Neural progenitor cell (in vitro differentiated cells): ENCODE data around the gene SEMA6A. TPM values are rescaled to one million over a fixed set of nuclear protein-coding genes. Genes with fewer than 3 reads are reported as not detected.

Experiments used
- DNase-seq: peaks from one replicate; pipeline ENCODE4 v3.0.0-alpha.2; 2016; ENCODE audit warnings: low spot score
- H2AFZ ChIP-seq: fragments of 200-600 bp; sonication (generic); replicated peaks from 2 replicates; pipeline ENCODE4 v1.6.1; 2016; ENCODE audit warnings: antibody characterized with exemption
- H3F3A ChIP-seq: fragments of 200-600 bp; sonication (generic); 2 replicates; pipeline ENCODE4 v1.6.1; 2016; ENCODE audit warnings: antibody characterized with exemption, low read depth
- H3K27ac ChIP-seq: fragments of 200-600 bp; sonication (generic); 2 replicates; pipeline ENCODE4 v1.5.1; 2016; ENCODE audit warnings: mild to moderate bottlenecking
- H3K27me3 ChIP-seq: fragments of 200-600 bp; sonication (generic); 2 replicates; pipeline ENCODE4 v1.6.1; 2016; ENCODE audit warnings: mild to moderate bottlenecking, moderate library complexity
- H3K36me3 ChIP-seq: fragments of 200-600 bp; sonication (generic); 2 replicates; pipeline ENCODE4 v1.5.1; 2016
- H3K4me1 ChIP-seq: fragments of 200-600 bp; sonication (generic); 2 replicates; pipeline ENCODE4 v1.6.1; 2016; ENCODE audit warnings: mixed run types
- H3K4me2 ChIP-seq: fragments of 200-600 bp; sonication (generic); 2 replicates; pipeline ENCODE4 v1.6.1; 2016
- H3K4me3 ChIP-seq: fragments of 200-600 bp; sonication (generic); 2 replicates; pipeline ENCODE4 v1.5.1; 2016
- H3K79me2 ChIP-seq: fragments of 200-600 bp; sonication (generic); 2 replicates; pipeline ENCODE4 v1.6.1; 2016; ENCODE audit warnings: low read depth
- H3K9ac ChIP-seq: fragments of 200-600 bp; sonication (generic); 2 replicates; pipeline ENCODE4 v1.6.1; 2016
- H3K9me3 ChIP-seq: fragments of 200-600 bp; sonication (generic); 2 replicates; pipeline ENCODE4 v1.5.1; 2016; ENCODE audit warnings: low read depth
- H4K20me1 ChIP-seq: fragments of 200-600 bp; sonication (generic); 2 replicates; pipeline ENCODE4 v1.6.1; 2016; ENCODE audit warnings: low read depth
- H3K27ac Mint-ChIP-seq: 3 replicates; pipeline ENCODE4 v1.8.0; 2021; ENCODE audit warnings: mixed read lengths
- H3K27me3 Mint-ChIP-seq: 2 replicates; pipeline ENCODE4 v1.8.0; 2022; ENCODE audit warnings: low read depth, mild to moderate bottlenecking, inconsistent platforms, moderate library complexity, mixed read lengths; ENCODE audit not compliant: insufficient read depth
- H3K36me3 Mint-ChIP-seq: 3 replicates; pipeline ENCODE4 v1.8.0; 2021; ENCODE audit warnings: mixed read lengths
- H3K4me1 Mint-ChIP-seq: 3 replicates; pipeline ENCODE4 v1.8.0; 2021; ENCODE audit warnings: mixed read lengths
- H3K4me3 Mint-ChIP-seq: 3 replicates; pipeline ENCODE4 v1.8.0; 2021; ENCODE audit warnings: mild to moderate bottlenecking, moderate library complexity, mixed read lengths
- H3K9me3 Mint-ChIP-seq: 3 replicates; pipeline ENCODE4 v1.8.0; 2020; ENCODE audit warnings: mixed read lengths
- CTCF ChIP-seq: fragments of 200-600 bp; sonication (generic); IDR thresholded peaks from 2 replicates; pipeline ENCODE4 v1.5.1; 2017; ENCODE audit warnings: antibody characterized with exemption, mild to moderate bottlenecking
- EZH2 ChIP-seq: fragments of 200-600 bp; sonication (generic); IDR thresholded peaks from 2 replicates; pipeline ENCODE4 v1.6.1; 2017; ENCODE audit warnings: antibody characterized with exemption, mild to moderate bottlenecking, moderate library complexity
- EZH2phosphoT487 ChIP-seq: fragments of 200-600 bp; sonication (generic); IDR thresholded peaks from 2 replicates; pipeline ENCODE4 v1.6.1; 2017; ENCODE audit warnings: antibody characterized with exemption
- total RNA-seq: library from RNA; depleted of rRNA; stranded (reverse); fragments of >200 nt; gene quantifications from 2 replicates; pipeline ENCODE4 v1.2.3, GENCODE V29; 2015; ENCODE audit warnings: low replicate concordance

The SEMA6A gene
- total RNA-seq, 1 donor from 2014 or later = 86.4 TPM

GRCh38 chr5:116529615-116530014 lies 45.0 kb downstream of the SEMA6A start:
- Mint-ChIP-seq H3K36me3 (no peaks in the 10 kb centered on the region), H3K27me3 (peaks cover 2% of the 10 kb centered on the region), H3K27ac (peak overlapping the region; percentile 57), H3K4me3 (peak overlapping the region; percentile 30), H3K9me3 (no peaks in the 10 kb centered on the region), H3K4me1 (peaks cover 60% of the 10 kb centered on the region)
- Histone ChIP-seq H3K4me1 (peaks cover 96% of the 10 kb centered on the region), H3K27ac (peak overlapping the region; percentile 89), H3K4me3 (peak overlapping the region; percentile 13), H3K9ac (no peak overlapping the region), H3K79me2 (peaks cover 100% of the 10 kb centered on the region), H3K36me3 (no peaks in the 10 kb centered on the region), H2AFZ (no peak overlapping the region), H3F3A (peaks cover 46% of the 10 kb centered on the region), H3K27me3 (no peaks in the 10 kb centered on the region), H3K9me3 (no peaks in the 10 kb centered on the region), H4K20me1 (peaks cover 100% of the 10 kb centered on the region), H3K4me2 (peak overlapping the region; percentile 62)
- TF ChIP-seq CTCF = no peak
- no peak for DNase-seq

GRCh38 chr5:116528519-116529234 lies 45.9 kb downstream of the SEMA6A start:
- peak overlapping the region; percentile 12 for H3K4me3 ChIP-seq
- peak overlapping the region; percentile 89 for H3K27ac ChIP-seq
- no peak for TF ChIP-seq EZH2phosphoT487
- no peak for TF ChIP-seq EZH2
- no peak for TF ChIP-seq CTCF
- H3K4me1 ChIP-seq = peaks cover 91% of the 10 kb centered on the region
- H2AFZ ChIP-seq = no peak overlapping the region
- Mint-ChIP-seq H3K27ac (peak overlapping the region; percentile 58), H3K36me3 (peaks cover 1% of the 10 kb centered on the region), H3K27me3 (peaks cover 2% of the 10 kb centered on the region), H3K9me3 (no peaks in the 10 kb centered on the region), H3K4me3 (peak overlapping the region; percentile 34), H3K4me1 (peaks cover 64% of the 10 kb centered on the region)
- no peaks in the 10 kb centered on the region for H3K27me3 ChIP-seq
- H3K79me2 ChIP-seq = peaks cover 100% of the 10 kb centered on the region
- H3K9me3 ChIP-seq = no peaks in the 10 kb centered on the region
- no peaks in the 10 kb centered on the region for H3K36me3 ChIP-seq
- H3F3A ChIP-seq = peaks cover 46% of the 10 kb centered on the region
- peak overlapping the region; percentile 62 for H3K4me2 ChIP-seq
- DNase-seq = peak; percentile 51
- H3K9ac ChIP-seq = no peak overlapping the region
- H4K20me1 ChIP-seq = peaks cover 98% of the 10 kb centered on the region

- Mint-ChIP-seq H3K36me3 (peaks cover 1% of the 10 kb centered on the region), H3K27me3 (peaks cover 2% of the 10 kb centered on the region), H3K9me3 (no peaks in the 10 kb centered on the region), H3K4me3 (no peak overlapping the region), H3K27ac (no peak overlapping the region), H3K4me1 (peaks cover 55% of the 10 kb centered on the region)
- peaks cover 94% of the 10 kb centered on the region for H4K20me1 ChIP-seq
- no peak for TF ChIP-seq EZH2phosphoT487
- TF ChIP-seq EZH2 = no peak
- TF ChIP-seq CTCF = no peak
- peaks cover 46% of the 10 kb centered on the region for H3F3A ChIP-seq
- H3K27ac ChIP-seq = peak overlapping the region; percentile 89
- no peak overlapping the region for H3K9ac ChIP-seq
- H2AFZ ChIP-seq = no peak overlapping the region
- H3K9me3 ChIP-seq = no peaks in the 10 kb centered on the region
- DNase-seq = no peak
- no peaks in the 10 kb centered on the region for H3K36me3 ChIP-seq
- H3K4me1 ChIP-seq = peaks cover 87% of the 10 kb centered on the region
- no peaks in the 10 kb centered on the region for H3K27me3 ChIP-seq
- H3K79me2 ChIP-seq = peaks cover 100% of the 10 kb centered on the region
- peak overlapping the region; percentile 62 for H3K4me2 ChIP-seq
- H3K4me3 ChIP-seq = no peak overlapping the region
These were observed 47.0 kb downstream of the SEMA6A start for GRCh38 chr5:116527582-116527981.
